COLO668 (cell line): Measurements from ENCODE around the gene TRIO.

Experiments
- DNase-seq: peaks from one replicate; lab custom pipeline; 2025; ENCODE audit not compliant: unreplicated experiment; lab: John Stamatoyannopoulos, UW

The TRIO gene

DNA sequence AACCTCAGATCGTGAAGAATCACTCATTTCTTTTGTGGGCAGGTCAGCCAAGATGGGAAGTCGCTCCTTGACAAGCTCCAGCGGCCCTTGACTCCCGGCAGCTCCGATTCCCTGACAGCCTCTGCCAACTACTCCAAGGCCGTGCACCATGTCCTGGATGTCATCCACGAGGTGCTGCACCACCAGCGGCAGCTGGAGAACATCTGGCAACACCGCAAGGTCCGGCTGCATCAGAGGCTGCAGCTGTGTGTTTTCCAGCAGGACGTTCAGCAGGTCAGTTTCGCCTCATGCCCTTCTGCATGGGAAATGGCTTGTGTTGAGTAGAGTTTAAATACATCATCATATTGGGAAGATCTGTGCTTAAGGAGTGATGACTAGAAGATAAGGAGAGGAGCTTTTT is 173.3 kb downstream of the TRIO start:
- no peak for DNase-seq

DNA sequence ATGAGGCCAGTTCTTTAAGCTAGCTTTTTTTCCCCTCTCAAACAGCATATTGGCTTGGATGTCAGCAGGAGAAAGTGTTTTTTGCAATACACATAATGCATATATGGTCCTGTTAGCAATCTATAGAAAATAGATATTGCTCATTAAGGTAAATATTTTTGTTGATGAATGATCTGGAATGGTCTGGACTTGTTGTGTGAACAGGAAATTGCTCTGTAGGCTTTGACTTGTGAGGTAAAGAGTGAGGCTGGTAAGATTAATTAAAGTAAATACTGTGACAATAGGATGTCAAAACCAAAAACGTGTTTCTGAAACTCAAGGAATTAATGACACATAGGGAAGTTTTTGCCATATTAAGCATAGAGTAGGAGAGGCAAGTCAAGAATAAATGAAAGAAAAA is 176.0 kb downstream of the TRIO start:
- no peak for DNase-seq

DNA sequence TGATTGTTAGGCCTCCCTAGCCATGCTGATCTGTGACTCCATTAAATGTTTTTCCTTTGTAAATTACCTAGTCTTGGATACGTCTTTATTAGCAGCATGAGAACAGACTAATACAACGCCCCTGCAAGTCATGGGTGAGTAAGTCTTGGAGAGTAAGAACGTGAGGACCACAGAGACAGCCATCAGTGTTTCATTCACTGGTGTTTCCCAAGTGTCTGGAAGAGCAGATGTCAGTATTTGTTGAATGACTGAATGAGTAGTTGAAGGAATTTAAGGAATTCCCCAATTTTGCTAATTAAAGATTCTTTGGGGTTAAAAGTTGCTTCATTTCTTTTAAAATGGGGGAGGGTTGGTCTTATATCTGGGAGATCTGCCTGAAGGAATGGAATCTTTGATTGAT is 178.8 kb downstream of the TRIO start:
- no peak for DNase-seq

DNA sequence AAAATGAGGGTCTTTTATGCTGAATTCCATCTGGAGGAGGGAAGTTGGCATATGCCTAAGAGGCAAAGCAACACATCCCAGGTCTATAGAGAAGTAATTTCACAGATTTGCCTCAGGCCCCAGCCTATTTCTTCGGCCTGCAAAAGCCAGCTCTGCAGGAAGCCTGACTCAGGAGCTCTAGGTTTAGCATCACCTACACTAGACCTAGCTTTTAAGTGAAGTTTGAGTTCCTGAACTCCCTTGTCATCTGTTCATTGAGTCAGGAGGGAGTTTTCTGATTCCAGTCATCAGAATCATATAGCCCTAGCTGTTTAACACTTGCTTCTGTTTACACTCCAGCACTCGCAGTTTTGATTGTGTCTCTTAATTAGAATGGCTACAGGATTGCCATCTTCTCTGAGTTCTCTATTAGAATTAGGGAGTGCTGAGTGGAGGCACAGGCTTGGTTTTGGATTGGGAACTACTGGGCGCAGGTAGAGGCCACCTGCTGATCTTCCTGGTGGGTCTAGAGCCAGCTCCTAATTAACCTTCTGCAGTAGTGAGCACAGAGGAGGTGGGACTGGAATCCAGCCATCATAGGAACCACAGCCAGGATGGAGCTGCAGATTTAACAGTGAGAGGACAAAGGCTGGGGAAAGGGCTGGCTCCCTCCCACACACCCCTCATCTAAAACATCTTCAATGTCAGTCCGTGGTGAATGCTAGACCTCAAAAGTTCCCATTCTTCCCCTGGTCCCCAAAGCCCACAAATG is 179.5 kb downstream of the TRIO start:
- DNase-seq = no peak

DNA sequence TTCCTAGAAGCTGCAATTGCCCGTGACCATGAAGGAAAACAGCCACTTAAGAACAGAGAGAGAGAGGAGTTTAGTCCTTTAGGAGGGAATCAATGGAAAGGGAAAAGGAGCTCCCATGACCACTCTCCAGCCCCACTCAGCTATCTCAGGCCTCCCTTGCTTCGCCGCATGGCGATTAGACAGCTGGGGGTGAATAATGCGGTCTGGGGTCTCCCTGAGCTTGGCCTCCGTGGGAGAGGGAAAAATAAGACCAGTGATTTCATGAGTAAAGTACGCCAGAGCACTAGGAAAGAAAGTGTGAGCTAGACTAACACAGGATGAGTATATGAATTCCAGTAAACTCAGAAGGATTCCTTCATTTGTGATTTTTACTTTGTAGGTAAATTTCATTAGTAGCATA is 180.3 kb downstream of the TRIO start:
- no peak for DNase-seq

DNA sequence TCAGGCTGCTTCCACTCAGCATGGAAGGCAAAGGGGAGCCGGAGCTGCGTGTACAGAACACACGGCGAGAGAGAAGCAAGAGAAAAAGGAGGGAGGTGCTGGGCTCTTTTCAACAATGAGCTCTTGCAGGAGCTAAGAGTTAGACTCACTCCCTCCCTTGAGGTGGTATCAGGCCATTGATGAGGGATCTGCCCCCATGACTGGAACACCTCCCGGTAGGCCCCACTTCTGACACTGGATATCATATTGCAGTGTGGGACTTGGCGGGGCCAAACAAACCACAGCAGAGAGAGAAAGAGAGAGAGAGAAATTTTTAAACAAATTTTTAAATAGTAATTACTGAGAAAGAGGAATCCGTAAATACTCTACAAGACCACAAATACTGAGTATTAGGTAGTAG is 182.2 kb downstream of the TRIO start:
- DNase-seq = no peak

DNA sequence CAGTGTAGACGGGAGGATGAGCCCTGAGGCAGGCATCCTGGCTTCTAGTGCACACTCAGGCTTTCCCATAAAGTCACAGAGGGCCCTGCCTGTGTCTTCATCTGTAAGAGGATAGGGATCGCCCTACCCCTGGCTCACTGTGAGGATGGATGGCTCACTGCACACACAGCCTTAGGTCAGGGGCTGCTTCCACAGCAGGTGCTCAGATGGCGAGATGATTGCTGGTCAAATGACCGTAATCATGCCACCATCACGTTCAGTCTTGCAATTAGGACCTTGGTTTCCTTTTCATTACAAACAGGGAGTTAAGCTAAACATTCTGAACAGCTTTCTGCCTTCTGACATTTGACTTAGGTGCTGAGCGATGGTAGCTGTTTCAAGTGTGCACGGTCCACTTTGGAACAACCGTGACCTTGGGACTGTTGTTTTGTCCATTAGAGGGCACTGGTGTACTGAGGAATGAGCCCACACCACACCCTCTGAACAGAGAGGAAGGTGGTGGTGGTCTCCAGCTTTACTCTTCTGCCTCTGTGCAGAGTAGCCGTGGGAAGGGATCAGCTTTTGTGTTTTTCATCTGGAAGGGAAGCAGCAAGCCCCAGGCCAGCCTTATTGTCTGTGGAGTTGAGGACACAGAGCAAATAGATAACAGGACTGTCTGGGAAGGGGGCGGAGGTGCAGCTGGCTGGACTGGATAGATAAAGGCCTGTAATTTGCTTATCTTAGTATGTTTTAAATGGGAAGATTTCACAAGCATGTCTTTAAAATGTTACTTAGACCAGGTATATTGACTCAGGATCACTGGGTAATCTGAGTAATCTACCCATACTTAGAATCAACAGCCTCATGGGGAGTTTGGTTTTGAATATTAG is 183.1 kb downstream of the TRIO start:
- DNase-seq = no peak

DNA sequence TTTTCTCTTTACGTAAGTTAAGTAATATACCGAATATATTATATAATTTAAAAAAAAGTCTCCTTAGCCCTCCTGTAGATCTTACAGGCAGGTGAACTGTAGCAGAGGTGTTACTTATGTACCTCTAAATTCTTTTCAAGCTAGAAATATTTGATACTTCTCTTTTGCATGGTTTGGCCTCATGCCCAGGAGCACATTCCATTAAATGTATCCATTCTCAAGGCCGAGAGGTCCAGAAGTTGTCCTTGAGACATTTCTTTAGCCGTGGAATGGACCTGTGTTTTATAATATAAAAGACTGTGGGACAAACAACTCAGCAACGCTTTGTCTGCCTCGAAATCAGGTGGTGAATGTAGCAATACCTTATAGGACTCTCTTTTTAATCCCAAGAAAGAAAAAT is 184.5 kb downstream of the TRIO start:
- DNase-seq = no peak

DNA sequence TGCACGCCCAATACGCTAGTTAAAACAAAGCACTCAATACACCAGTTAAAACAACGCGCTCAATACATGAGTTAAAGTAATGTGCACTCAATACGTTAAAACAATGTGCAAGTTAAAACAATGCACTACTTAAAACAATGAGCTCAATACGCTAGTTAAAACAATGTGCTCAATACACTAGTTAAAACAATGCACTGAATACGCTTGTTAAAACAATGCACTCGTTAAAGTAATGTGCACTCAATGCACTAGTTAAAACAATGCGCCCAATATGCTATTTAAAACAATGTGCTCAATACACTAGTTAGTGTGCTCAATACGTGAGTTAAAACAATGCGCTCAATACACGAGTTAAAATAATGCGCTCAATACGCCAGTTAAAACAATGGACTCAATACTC is 185.0 kb downstream of the TRIO start:
- no peak for DNase-seq

DNA sequence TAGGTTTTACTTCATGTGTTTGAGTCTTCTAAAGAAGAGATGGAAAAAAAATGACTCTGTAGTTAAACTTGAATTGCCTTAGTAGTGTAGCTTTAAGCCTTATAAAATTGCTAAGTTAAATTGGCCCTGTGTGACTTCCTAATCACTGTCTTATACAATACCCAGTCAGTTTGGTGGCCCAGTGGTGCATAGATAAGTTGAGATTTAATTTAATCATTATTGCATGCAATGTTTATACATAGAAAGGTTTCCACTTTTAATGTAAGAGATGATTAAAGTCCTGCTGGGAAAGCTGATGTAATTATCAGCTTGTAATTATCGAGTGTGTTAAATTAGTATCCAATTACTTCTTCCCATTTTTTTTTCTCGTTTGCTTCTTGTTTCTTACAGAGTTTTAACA is 187.1 kb downstream of the TRIO start:
- no peak for DNase-seq

DNA sequence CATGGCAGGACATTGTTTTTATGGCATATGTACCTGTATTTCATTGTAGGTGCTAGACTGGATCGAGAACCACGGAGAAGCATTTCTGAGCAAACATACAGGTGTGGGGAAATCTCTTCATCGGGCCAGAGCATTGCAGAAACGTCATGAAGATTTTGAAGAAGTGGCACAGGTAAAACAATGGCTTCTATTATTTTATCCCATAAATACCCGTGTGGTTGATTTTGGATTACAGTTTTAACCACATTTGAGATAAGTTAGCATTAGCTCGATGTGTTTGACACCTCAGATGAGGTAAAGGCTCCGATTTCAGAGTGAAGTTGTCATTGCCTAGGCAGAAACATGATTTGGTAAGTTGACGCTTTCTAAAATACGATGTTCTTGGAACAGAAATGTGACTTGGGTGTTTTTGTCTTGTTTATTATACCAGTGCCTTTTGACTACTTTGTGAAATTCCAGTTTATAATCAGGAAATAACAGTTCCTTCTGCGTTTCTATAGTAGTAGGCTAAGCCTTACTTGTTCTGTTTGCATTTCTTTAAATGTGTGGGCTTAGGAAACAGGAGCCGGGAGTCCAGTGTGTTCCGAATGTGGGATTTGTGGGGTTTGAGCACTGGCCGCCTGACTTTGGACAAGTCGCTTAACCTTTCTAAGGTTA is 187.7 kb downstream of the TRIO start:
- no peak for DNase-seq

DNA sequence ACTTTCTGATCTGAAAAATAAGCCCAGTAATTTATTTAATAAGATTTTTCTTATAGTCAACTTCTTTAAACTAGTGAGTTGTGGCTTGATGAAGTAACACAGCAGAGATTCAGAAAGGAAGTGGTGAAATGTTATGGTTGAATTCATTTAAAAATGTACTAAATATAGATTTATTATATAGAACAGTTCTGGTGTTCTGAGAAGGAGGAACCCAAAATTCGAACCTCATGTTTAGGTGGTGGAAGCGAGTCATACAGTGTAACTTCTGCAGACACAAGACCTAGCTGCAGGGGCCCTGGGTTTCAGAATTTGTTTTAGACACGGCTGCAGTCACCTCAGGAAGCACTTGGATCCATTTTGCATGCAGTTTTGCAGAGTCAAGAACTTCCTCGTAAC is 188.2 kb downstream of the TRIO start:
- DNase-seq = no peak

DNA sequence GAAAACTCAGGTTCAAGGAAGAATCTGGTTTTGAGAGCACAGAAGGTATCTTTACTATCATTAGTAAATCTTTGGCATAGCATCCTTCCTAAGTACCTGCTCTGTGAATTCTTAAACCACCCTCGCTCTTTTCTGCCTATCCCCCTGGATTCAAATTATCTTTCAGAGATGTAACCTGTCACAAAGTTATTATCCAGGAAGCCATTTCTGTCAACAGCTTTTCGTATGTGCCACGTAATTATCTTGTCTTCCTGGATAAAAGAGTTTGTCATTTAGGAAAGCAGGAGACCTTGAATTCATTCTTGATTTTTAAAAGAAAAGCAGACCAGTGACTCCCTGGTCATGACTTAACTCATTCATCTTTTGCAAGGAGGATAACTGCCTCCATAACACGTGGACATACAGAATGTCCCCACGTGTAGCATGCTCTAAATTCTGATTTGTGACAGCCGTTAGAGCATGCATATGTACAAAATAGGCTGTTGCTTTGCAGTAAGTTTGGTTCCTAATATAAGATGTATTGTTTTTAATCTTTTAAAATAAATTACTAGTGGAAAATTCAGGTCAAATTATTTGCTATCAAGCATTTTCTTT is 189.0 kb downstream of the TRIO start:
- DNase-seq = no peak

DNA sequence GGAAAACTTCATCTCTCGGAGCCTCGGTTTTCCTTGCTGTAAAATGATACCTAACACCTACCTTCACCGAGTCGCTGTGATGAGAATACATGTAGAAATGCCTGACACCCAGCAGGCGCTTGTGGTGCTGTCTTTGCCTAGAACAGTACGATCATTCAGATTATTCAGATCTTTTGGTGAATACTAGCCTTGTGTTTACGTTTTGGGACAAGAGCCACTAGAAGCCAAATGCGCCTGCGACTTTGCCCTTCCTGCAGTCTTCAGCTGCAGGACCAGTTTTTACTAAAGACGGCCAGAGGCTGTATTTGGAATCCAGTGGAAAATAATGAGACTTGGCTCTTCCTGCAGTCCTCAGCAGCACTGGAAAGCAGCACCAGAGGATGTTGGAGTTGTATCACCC is 189.6 kb downstream of the TRIO start:
- no peak for DNase-seq

DNA sequence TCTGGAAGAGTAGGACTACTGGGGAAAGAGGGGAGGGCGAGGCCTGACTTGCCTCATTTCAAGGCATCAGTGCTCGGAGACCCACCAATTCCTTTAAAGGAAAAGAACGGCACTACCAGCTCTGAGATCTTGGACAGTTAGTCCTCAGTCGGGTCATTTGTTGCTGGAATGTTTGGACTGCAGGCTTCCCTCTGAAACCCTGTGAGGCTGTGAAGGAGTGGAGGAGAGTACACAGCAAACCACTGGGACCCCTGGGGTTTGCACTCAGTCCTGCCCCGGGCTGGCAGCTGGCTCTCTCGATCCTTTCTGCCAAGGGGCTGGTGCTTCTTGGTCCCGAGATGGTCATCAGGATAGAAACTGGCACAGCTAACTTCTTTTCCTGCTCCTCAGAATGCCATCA is 194.5 kb downstream of the TRIO start:
- no peak for DNase-seq

DNA sequence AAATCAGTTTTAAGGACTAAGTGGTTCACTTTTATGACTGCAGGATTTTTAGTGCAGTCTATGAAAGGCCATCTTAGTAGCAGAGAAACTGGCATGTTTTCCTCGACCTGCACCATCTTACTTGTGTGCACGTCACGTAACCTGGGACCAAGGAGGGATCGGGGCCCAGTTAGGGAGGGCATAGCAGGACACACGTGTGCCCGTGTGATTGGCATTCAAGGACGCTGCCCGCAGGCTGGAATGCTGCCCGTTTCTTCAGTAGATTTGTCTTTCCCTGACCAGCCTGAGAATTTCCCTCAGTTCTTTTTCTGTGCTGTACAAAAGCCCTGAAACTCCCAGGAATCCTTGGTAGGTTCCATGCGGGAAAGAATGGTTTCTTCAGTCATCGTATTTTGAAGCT is 196.3 kb downstream of the TRIO start:
- no peak for DNase-seq

DNA sequence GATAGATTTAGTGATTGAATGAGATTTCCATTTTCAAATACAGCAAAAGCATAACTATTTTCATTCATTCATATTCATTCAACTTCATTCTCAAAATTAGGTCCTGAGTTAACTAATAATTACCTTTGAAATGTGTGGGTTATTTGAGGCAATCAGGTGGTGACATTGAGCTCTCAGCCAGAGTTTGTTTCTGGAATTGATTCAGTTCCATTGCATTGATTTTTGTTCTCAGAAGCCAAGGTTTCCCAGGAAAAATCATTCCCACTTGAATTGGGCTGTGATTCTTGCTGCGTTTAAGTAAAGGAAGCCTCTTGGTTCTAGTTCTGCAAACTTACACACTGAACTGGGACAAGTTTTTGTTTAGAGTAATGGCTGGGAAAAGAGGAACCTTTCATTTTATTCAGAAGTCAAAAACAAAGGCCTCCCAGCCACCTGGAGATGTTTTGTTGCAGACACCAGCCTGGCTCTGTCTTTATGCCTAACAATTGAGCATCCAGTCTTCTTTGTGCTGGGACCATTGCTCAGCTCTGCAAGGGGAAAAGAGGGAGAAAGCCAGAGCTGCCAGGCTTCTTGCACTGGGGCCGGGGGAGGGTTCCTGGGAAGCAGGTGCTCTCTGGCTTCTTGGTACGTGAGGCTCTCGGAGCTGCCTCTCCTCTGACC is 198.6 kb downstream of the TRIO start:
- DNase-seq = no peak

DNA sequence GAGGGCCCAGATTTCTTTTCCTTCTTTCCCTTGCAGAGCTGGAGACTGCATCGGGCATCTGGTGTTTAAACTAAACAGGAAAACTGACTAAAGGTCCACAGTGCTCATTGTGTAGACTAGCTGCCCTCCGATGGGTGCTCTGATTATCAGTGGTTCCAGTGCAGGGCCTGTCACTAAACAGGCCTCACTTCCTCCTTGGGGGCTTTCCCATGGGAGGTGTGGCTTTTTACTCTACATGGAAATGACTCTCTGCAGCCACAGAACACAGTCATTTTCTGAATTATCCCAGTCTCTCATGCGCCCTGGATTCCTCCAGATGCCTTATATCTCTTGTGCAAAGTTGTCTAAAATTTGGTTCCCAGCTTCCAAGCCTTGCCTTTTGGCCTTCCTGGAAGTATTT is 199.2 kb downstream of the TRIO start:
- no peak for DNase-seq

DNA sequence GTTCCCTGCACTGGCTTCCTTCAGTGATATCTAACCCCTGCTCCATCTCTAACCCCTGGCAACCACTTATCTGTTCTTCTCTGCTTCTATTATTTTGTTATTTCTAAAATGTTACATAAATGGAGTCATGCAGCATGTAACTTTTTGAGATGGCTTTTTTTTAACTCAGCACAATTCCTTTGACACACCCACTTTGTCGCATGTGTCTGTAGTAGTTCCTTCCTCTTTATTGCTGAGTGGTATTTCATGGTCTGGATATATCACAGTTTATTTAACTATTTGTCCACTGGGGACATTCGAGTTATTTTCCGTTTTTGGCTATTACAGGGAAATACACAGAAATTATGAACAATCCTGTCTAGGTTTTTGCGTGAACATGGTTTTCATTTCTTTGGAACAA is 200.2 kb downstream of the TRIO start:
- no peak for DNase-seq

DNA sequence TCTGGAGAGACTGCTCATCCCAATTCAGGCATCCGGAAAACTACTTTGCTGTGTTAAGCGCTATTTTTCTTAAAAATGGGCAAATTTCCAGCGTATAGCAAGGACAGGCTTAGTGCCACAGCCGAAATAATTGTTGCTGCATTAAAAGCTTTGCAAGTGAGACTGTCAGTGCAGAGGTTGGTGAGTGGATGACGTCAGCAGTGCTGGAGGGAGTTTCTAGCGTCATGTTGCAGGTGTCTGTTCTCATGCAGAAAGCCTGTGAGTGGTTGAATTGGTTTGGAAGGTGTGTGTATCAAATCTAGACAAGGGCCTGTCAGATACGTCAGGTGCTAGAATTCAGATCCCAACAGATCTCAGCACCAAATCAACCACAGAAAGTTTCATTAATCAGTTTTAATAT is 204.4 kb downstream of the TRIO start:
- DNase-seq = no peak

DNA sequence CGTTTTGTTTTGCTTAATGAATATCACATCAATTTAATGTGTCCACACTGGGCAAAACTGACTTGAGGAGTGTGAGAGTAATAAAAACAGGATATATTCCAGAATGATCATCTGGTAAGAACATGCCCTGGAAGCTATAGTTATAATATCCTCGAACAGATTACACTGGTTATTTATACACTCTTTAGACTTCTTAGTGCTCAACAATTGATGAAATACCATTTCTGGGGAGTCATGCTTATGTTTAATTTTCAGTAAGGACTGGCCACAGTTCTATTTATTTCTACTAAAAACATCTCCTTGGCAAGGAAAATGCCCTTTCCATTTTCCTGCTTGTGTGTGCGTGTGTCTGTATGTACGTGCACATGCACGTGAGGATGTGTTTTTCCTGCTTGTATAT is 205.0 kb downstream of the TRIO start:
- DNase-seq = no peak
